Keratinocyte (primary cell): ENCODE data around the gene UFD1. TPM values are rescaled to one million over a fixed set of nuclear protein-coding genes. Genes with fewer than 3 reads are reported as not detected.

Source experiments
- DNase-seq: peaks from one replicate; pipeline ENCODE4 v3.0.0-alpha.2; 2011; ENCODE audit warnings: low read depth, missing footprints, low spot score
- FAIRE-seq: peaks from 2 replicates; lab custom pipeline; 2011; peaks lifted over from hg19 to GRCh38; lab: Jason Lieb, UNC
- H2AFZ ChIP-seq: 2 replicates; pipeline ENCODE4 v1.6.0; 2012; ENCODE audit warnings: low read length, control low read depth, inconsistent platforms; ENCODE audit not compliant: control insufficient read depth
- H3K27ac ChIP-seq: 2 replicates; pipeline ENCODE4 v1.5.1; 2011; ENCODE audit warnings: low read length; ENCODE audit not compliant: control insufficient read depth, insufficient read depth
- H3K27me3 ChIP-seq: 3 replicates; pipeline ENCODE4 v1.6.0; 2011; ENCODE audit warnings: low read length; ENCODE audit not compliant: control insufficient read depth, insufficient read depth; ENCODE audit errors: extremely low read depth
- H3K36me3 ChIP-seq, 2 experiments: 2 replicates in 1 of 2; 3 replicates in 1 of 2; pipeline ENCODE4 v1.5.1; 2011; ENCODE audit warnings: low read length in 2 of 2, mild to moderate bottlenecking in 1 of 2; ENCODE audit not compliant: control insufficient read depth in 2 of 2, insufficient read depth in 2 of 2; ENCODE audit errors: extremely low read depth in 1 of 2
- H3K4me1 ChIP-seq: 3 replicates; pipeline ENCODE4 v1.5.1; 2011; ENCODE audit warnings: low read length; ENCODE audit not compliant: control insufficient read depth, insufficient read depth; ENCODE audit errors: extremely low read depth
- H3K4me2 ChIP-seq: 3 replicates; pipeline ENCODE4 v1.6.0; 2011; ENCODE audit warnings: low read depth, low read length; ENCODE audit not compliant: control insufficient read depth, insufficient read depth; ENCODE audit errors: extremely low read depth
- H3K4me3 ChIP-seq, 3 experiments: fragments of 200-600 bp in 1 of 3; sonication (generic) in 1 of 3; 2 replicates in 2 of 3; 3 replicates in 1 of 3; pipeline ENCODE4 v1.5.1; 2011 to 2016; ENCODE audit warnings: low read length in 3 of 3, mild to moderate bottlenecking in 3 of 3, control low read depth in 2 of 3, inconsistent platforms in 1 of 3, low read depth in 1 of 3, mixed read lengths in 1 of 3, mixed run types in 1 of 3, moderate library complexity in 1 of 3; ENCODE audit not compliant: control insufficient read depth in 2 of 3, insufficient read depth in 2 of 3; ENCODE audit errors: extremely low read depth in 1 of 3
- H3K79me2 ChIP-seq: 2 replicates; pipeline ENCODE4 v1.6.0; 2012; ENCODE audit warnings: low read length; ENCODE audit not compliant: control insufficient read depth, insufficient read depth
- H3K9ac ChIP-seq: 3 replicates; pipeline ENCODE4 v1.6.0; 2011; ENCODE audit warnings: low read length; ENCODE audit not compliant: control insufficient read depth, insufficient read depth; ENCODE audit errors: extremely low read depth
- H3K9me1 ChIP-seq: 3 replicates; pipeline ENCODE4 v1.6.0; 2011; ENCODE audit warnings: low read length; ENCODE audit not compliant: control insufficient read depth, insufficient read depth; ENCODE audit errors: extremely low read depth
- H3K9me3 ChIP-seq: 2 replicates; pipeline ENCODE4 v1.5.1; 2012; ENCODE audit warnings: low read depth, low read length; ENCODE audit not compliant: control insufficient read depth
- H4K20me1 ChIP-seq: 3 replicates; pipeline ENCODE4 v1.6.0; 2011; ENCODE audit warnings: low read length; ENCODE audit not compliant: control insufficient read depth, insufficient read depth; ENCODE audit errors: extremely low read depth
- EZH2 ChIP-seq: IDR thresholded peaks from one replicate; pipeline ENCODE4 v1.6.1; 2012; ENCODE audit warnings: inconsistent platforms, mild to moderate bottlenecking, low read length, moderate library complexity
- dilution Hi-C: fragments of 300-500 bp; cut with MboI; formaldehyde crosslinking; loops from one replicate; pipeline ENCODE4 v1.7.0; 2020; ENCODE audit warnings: low sequenced_read_pairs; ENCODE audit not compliant: extremely low pct_ligation_motif_present
- polyA plus RNA-seq, 5 experiments: library from polyadenylated mRNA; depleted of rRNA in 3 of 5; stranded (reverse) in 3 of 5; stranded (forward) in 1 of 5; unstranded in 1 of 5; fragments of >200 nt; gene quantifications; 1 replicate in 1 of 5; 2 replicates in 3 of 5; 3 replicates in 1 of 5; pipeline versions ENCODE4 v1.2.1 to v1.2.3, GENCODE V29; 2011 to 2012; ENCODE audit warnings: missing spikeins in 2 of 5, low read depth in 1 of 5, low replicate concordance in 1 of 5
- TF ChIP-seq, protein P1 (sequence below), 3 experiments: IDR thresholded peaks in 1 of 3; conservative IDR thresholded peaks in 1 of 3; optimal IDR thresholded peaks in 1 of 3; 2 replicates in 2 of 3; 3 replicates in 1 of 3; pipeline versions ENCODE3 to v1.5.1; 2011; ENCODE audit warnings: low read length in 3 of 3, mild to moderate bottlenecking in 3 of 3, moderate library complexity in 2 of 3, control low read depth in 1 of 3, inconsistent platforms in 1 of 3; ENCODE audit not compliant: insufficient read depth in 2 of 3; ENCODE audit errors: extremely low read depth in 1 of 3

UFD1 gene
- polyA plus RNA-seq, 1 donor (not counting 4 experiments of a cell fraction or from before 2014, with no cell fraction given) = 145 TPM

DNA sequence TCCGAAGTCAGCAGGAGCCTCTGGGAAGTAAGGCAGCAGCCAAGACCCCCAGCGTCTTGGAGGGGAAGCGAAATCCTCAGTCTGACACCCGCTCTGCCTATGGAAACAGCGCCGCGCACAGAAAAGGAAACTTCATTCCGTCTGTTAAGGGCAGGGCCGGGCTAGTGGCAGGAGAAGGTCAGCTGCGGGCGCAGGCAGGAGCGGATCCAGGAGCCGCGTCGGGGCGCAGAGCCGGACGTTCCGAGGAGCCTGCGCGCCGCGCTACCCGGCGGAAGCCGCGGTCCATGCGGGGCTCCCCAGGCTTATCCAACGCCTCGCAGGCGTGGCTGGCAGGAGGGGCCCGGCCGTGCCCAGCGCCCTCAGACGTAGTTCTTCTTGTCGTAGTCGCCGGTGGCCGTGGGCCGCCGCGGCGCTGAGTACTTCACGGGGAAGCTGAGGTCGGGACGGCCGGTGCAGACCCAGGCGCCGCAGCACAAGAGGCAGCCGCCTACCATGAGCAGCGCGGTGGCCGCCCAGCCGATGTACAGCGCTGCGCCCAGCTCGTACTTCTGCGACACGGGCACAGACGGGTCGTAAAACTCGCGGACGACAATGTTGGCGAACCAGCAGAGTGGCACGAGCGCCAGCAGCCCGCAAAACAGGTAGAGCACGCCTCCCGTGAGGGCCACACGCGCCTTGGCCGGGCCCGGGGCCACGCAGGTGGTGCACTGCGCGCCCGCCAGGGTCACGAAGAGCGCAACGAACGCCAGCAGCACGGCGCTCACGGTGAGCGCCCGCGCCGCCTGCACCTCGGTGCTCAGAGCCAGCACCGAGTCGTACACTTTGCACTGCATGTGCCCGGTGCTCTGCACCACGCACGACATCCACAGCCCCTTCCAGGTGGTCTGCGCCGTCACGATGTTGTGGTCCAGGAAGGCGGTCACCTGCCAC lies 44.5 kb upstream of the UFD1 start:
- no peak overlapping the region for H3K27ac ChIP-seq

DNA sequence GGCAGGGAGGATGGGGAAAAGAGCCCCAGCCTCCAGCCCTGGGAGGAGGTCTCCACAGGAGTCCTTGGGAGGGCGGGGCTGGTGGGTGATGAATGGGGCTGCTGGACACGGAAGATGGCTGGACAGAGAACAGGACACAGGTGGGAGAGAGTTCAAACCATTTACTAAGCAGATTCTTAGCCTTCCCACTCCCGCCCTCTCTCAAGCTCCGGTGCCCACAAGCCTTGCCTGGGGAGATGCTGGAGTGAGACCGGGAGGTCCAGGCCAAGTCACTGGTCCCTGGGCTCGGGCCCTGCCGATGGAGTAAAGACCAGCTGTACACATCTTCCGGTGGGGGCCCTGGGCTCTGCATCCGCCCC lies 43.9 kb upstream of the UFD1 start:
- peaks cover 0 to 2% of the 10 kb centered on the region in 2 experiments for H3K36me3 ChIP-seq
- no peaks in the 10 kb centered on the region for H3K9me1 ChIP-seq
- H3K9me3 ChIP-seq = no peaks in the 10 kb centered on the region
- FAIRE-seq (no peak), DNase-seq (no peak)
- dilution Hi-C loops = loop anchor here (10.0 kb wide), 1 partner anchor 58 kb away; no protein-coding TSS in a partner anchor
- peaks cover 2% of the 10 kb centered on the region for H3K4me1 ChIP-seq
- no peak overlapping the region for H3K4me2 ChIP-seq
- H3K4me3 ChIP-seq = no peak overlapping the region
- no peaks in the 10 kb centered on the region for H3K79me2 ChIP-seq
- no peak for TF ChIP-seq EZH2
- TF ChIP-seq, protein P1, sequence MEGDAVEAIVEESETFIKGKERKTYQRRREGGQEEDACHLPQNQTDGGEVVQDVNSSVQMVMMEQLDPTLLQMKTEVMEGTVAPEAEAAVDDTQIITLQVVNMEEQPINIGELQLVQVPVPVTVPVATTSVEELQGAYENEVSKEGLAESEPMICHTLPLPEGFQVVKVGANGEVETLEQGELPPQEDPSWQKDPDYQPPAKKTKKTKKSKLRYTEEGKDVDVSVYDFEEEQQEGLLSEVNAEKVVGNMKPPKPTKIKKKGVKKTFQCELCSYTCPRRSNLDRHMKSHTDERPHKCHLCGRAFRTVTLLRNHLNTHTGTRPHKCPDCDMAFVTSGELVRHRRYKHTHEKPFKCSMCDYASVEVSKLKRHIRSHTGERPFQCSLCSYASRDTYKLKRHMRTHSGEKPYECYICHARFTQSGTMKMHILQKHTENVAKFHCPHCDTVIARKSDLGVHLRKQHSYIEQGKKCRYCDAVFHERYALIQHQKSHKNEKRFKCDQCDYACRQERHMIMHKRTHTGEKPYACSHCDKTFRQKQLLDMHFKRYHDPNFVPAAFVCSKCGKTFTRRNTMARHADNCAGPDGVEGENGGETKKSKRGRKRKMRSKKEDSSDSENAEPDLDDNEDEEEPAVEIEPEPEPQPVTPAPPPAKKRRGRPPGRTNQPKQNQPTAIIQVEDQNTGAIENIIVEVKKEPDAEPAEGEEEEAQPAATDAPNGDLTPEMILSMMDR (optimal IDR thresholded peaks at IDR 0.05 in 1 of 3, IDR thresholded peaks at IDR 0.05 in 1 of 3, conservative IDR thresholded peaks at IDR 0.05 in 1 of 3; ENCODE audit: extremely low read depth in 1 of 3, insufficient read depth in 2 of 3, low read length in 3 of 3) = no peak
- H4K20me1 ChIP-seq = peaks cover 4% of the 10 kb centered on the region
- no peak overlapping the region for H3K27ac ChIP-seq
- H3K27me3 ChIP-seq = peaks cover 42% of the 10 kb centered on the region
- no peak overlapping the region for H2AFZ ChIP-seq
- no peak overlapping the region for H3K9ac ChIP-seq

More for the DNA sequence above, 44.5 kb upstream of the UFD1 start:
- Histone ChIP-seq H2AFZ (peak overlapping the region; percentile 23), H3K36me3 (peaks cover 0 to 2% of the 10 kb centered on the region in 2 experiments), H3K4me3 (peak overlapping the region in 2 of 3 experiments; percentile 5 to 38), H3K9ac (no peak overlapping the region), H4K20me1 (peaks cover 4% of the 10 kb centered on the region), H3K9me1 (no peaks in the 10 kb centered on the region), H3K4me1 (peaks cover 2% of the 10 kb centered on the region), H3K27me3 (peaks cover 42% of the 10 kb centered on the region), H3K9me3 (no peaks in the 10 kb centered on the region), H3K79me2 (no peaks in the 10 kb centered on the region), H3K4me2 (peak overlapping the region; percentile 58)
- dilution Hi-C loops = loop anchor here (10.0 kb wide), 1 partner anchor 59 kb away; no protein-coding TSS in a partner anchor
- no peak for FAIRE-seq
- DNase-seq = no peak
- TF ChIP-seq, protein P1 (optimal IDR thresholded peaks at IDR 0.05 in 1 of 3, IDR thresholded peaks at IDR 0.05 in 1 of 3, conservative IDR thresholded peaks at IDR 0.05 in 1 of 3; ENCODE audit: extremely low read depth in 1 of 3, insufficient read depth in 2 of 3, low read length in 3 of 3) = no peak
- TF ChIP-seq EZH2 = peak; percentile 81
